Loucy (cell line): ENCODE results near the gene NOTCH2.

ENCODE experiments used
- H2AFZ ChIP-seq: fragments of 200-600 bp; sonication (generic); 2 replicates; pipeline ENCODE4 v1.6.0; 2016; ENCODE audit warnings: antibody characterized with exemption, mild to moderate bottlenecking, low read length, moderate library complexity
- H3F3A ChIP-seq: fragments of 200-600 bp; 2 replicates; pipeline ENCODE4 v1.6.0; 2016; ENCODE audit warnings: antibody characterized with exemption, low read depth, mild to moderate bottlenecking
- H3K27me3 ChIP-seq: fragments of 200-600 bp; sonication (generic); 2 replicates; pipeline ENCODE4 v1.6.1; 2014; ENCODE audit warnings: low read length, mild to moderate bottlenecking; ENCODE audit not compliant: insufficient read depth, poor library complexity, severe bottlenecking
- H3K36me3 ChIP-seq: fragments of 200-600 bp; sonication (generic); 2 replicates; pipeline ENCODE4 v1.6.1; 2016; ENCODE audit warnings: low read length; ENCODE audit not compliant: insufficient read depth
- H3K4me1 ChIP-seq: fragments of 200-600 bp; sonication (generic); 2 replicates; pipeline ENCODE4 v1.5.1; 2014; ENCODE audit warnings: low read length, mild to moderate bottlenecking; ENCODE audit not compliant: insufficient read depth, poor library complexity, severe bottlenecking
- H3K4me2 ChIP-seq: fragments of 200-600 bp; sonication (generic); 2 replicates; pipeline ENCODE4 v1.6.0; 2014; ENCODE audit warnings: antibody characterized with exemption, low read length, low read depth, mild to moderate bottlenecking; ENCODE audit not compliant: poor library complexity, severe bottlenecking
- H3K4me3 ChIP-seq: fragments of 200-600 bp; sonication (generic); 2 replicates; pipeline ENCODE4 v1.5.1; 2014; ENCODE audit warnings: low read length, mild to moderate bottlenecking, mixed read lengths; ENCODE audit not compliant: poor library complexity, severe bottlenecking
- H3K79me2 ChIP-seq: fragments of 200-600 bp; sonication (generic); 2 replicates; pipeline ENCODE4 v1.6.1; 2014; ENCODE audit warnings: low read length; ENCODE audit not compliant: insufficient read depth
- H3K9ac ChIP-seq: fragments of 200-600 bp; sonication (generic); 2 replicates; pipeline ENCODE4 v1.6.0; 2014; ENCODE audit warnings: mild to moderate bottlenecking, low read depth, low read length, moderate library complexity; ENCODE audit not compliant: poor library complexity, severe bottlenecking
- H3K9me2 ChIP-seq: fragments of 200-600 bp; sonication (generic); replicated peaks from 2 replicates; pipeline ENCODE4 v1.6.1; 2016; ENCODE audit warnings: low read depth, low read length, mixed read lengths
- H3K9me3 ChIP-seq: fragments of 200-600 bp; sonication (generic); 2 replicates; pipeline ENCODE4 v1.6.1; 2014; ENCODE audit warnings: mild to moderate bottlenecking, antibody characterized with exemption, low read length, low read depth; ENCODE audit not compliant: insufficient read depth
- H4K20me1 ChIP-seq: fragments of 200-600 bp; sonication (generic); 2 replicates; pipeline ENCODE4 v1.6.0; 2014; ENCODE audit warnings: antibody characterized with exemption, low read length, mild to moderate bottlenecking; ENCODE audit not compliant: insufficient read depth, poor library complexity, severe bottlenecking
- CTCF ChIP-seq: fragments of 200-600 bp; sonication (generic); conservative IDR thresholded peaks from 2 replicates; pipeline ENCODE4 v1.5.1; 2014; ENCODE audit warnings: mild to moderate bottlenecking, antibody characterized with exemption, low read length
- EZH2phosphoT487 ChIP-seq: fragments of 200-600 bp; IDR thresholded peaks from 2 replicates; pipeline ENCODE4 v1.6.1; 2018; ENCODE audit warnings: antibody characterized with exemption, mild to moderate bottlenecking, moderate library complexity, borderline replicate concordance

Gene NOTCH2

GRCh38 chr1:119862276-119862675, 207.2 kb downstream of the NOTCH2 start:
- no peak for TF ChIP-seq EZH2phosphoT487
- TF ChIP-seq CTCF = no peak
- H3K4me2 ChIP-seq = no peak overlapping the region
- no peaks in the 10 kb centered on the region for H4K20me1 ChIP-seq
- no peak overlapping the region for H3K9ac ChIP-seq
- H2AFZ ChIP-seq = no peak overlapping the region
- H3F3A ChIP-seq = peaks cover 9% of the 10 kb centered on the region
- no peaks in the 10 kb centered on the region for H3K79me2 ChIP-seq
- no peaks in the 10 kb centered on the region for H3K36me3 ChIP-seq
- no peaks in the 10 kb centered on the region for H3K9me2 ChIP-seq
- peaks cover 40% of the 10 kb centered on the region for H3K4me1 ChIP-seq
- H3K9me3 ChIP-seq = no peaks in the 10 kb centered on the region
- no peaks in the 10 kb centered on the region for H3K27me3 ChIP-seq
- no peak overlapping the region for H3K4me3 ChIP-seq
